Activated naive CD8-positive, alpha-beta T cell treated with anti-CD3 and anti-CD28 coated beads, Interleukin-2, amount 50 U/mL, for 24 hours (primary cell): ENCODE data around the gene GMIP.
"Not testable (repeated sequence)": the region's sequence is repeated elsewhere in the genome, so short reads cannot be mapped to it uniquely, and the experiment has no call there.

Experiments
- ATAC-seq: fragments of 150-1000 bp; cut with Tn5 transposase; one replicate; pipeline ENCODE4 v1.10.0; 2021
- DNase-seq: peaks from one replicate; pipeline ENCODE4 v3.0.0; 2021
- H3K27ac Mint-ChIP-seq: one replicate; pipeline ENCODE4 v1.8.0; 2021; ENCODE audit warnings: mild to moderate bottlenecking, mixed read lengths
- H3K27me3 Mint-ChIP-seq: one replicate; pipeline ENCODE4 v1.8.0; 2021; ENCODE audit warnings: mixed read lengths
- H3K36me3 Mint-ChIP-seq: one replicate; pipeline ENCODE4 v1.8.0; 2021; ENCODE audit warnings: low read depth, mixed read lengths
- H3K4me1 Mint-ChIP-seq: one replicate; pipeline ENCODE4 v1.8.0; 2021; ENCODE audit warnings: mixed read lengths
- H3K4me3 Mint-ChIP-seq: one replicate; pipeline ENCODE4 v1.8.0; 2021; ENCODE audit warnings: mild to moderate bottlenecking, moderate library complexity, mixed read lengths
- H3K9me3 Mint-ChIP-seq: one replicate; pipeline ENCODE4 v1.8.0; 2021; ENCODE audit warnings: mixed read lengths

Gene GMIP

DNA sequence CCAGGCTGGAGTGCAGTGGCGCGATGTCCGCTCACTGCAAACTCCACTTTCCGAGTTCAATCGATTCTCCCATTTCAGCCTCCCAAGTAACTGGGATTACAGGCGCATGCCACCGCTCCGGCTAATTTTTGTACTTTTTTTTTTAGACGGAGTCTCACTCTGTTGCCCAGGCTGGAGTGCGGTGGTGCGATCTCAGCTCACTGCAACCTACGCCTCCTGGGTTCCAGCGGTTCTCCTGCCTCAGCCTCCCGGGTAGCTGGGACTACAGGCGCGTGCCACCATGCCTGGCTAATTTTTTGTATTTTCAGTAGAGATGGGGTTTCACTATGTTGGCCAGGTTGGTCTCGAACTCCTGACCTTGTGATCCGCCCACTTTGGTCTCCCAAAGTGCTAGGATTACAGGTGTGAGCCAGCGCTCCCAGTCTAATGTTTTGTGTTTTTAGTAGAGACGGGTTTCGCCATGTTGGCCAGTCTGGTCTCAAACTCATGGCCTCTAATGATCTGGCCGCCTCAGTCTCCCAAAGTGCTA lies 22.0 kb upstream of the GMIP start:
- not testable (repeated sequence) for H3K27ac Mint-ChIP-seq, DNase-seq, H3K27me3 Mint-ChIP-seq, ATAC-seq, H3K4me3 Mint-ChIP-seq, H3K9me3 Mint-ChIP-seq
- peaks cover 42% of the 10 kb centered on the region for H3K4me1 Mint-ChIP-seq
- peaks cover 22% of the 10 kb centered on the region for H3K36me3 Mint-ChIP-seq

GRCh38 chr19:19663256-19664120 lies 20.0 kb upstream of the GMIP start, which contains the start of gene ATP13A1:
TSS of gene ATP13A1 (minus strand) at chr19:19663676. CDS start at chr19:19663666, 10 bp downstream.
- Mint-ChIP-seq H3K9me3 (no peaks in the 10 kb centered on the region), H3K4me3 (peak within 1 kb of the TSS; percentile 95), H3K27me3 (no peaks in the 10 kb centered on the region), H3K27ac (peak within 1 kb of the TSS; percentile 99), H3K36me3 (peaks cover 23% of the 10 kb centered on the region), H3K4me1 (peaks cover 35% of the 10 kb centered on the region)
- DNase-seq (peak; percentile 89), ATAC-seq (peak; percentile 80)

- Mint-ChIP-seq H3K4me1 (peaks cover 29% of the 10 kb centered on the region), H3K27ac (peak overlapping the region; percentile 94), H3K4me3 (peak overlapping the region; percentile 95), H3K9me3 (no peaks in the 10 kb centered on the region), H3K27me3 (no peaks in the 10 kb centered on the region), H3K36me3 (peaks cover 28% of the 10 kb centered on the region)
- ATAC-seq (no peak), DNase-seq (no peak)
These were observed 19.4 kb upstream of the GMIP start for GRCh38 chr19:19662871-19663255.

- no peaks in the 10 kb centered on the region for H3K9me3 Mint-ChIP-seq
- peak overlapping the region; percentile 94 for H3K27ac Mint-ChIP-seq
- H3K4me3 Mint-ChIP-seq = peak overlapping the region; percentile 95
- DNase-seq (no peak), ATAC-seq (no peak)
- peaks cover 23% of the 10 kb centered on the region for H3K4me1 Mint-ChIP-seq
- H3K36me3 Mint-ChIP-seq = peaks cover 29% of the 10 kb centered on the region
- H3K27me3 Mint-ChIP-seq = no peaks in the 10 kb centered on the region
These were observed 18.9 kb upstream of the GMIP start for GRCh38 chr19:19662344-19662743.

- DNase-seq = peak; percentile 27
These were observed 18.3 kb upstream of the GMIP start for GRCh38 chr19:19661675-19662251.

DNA sequence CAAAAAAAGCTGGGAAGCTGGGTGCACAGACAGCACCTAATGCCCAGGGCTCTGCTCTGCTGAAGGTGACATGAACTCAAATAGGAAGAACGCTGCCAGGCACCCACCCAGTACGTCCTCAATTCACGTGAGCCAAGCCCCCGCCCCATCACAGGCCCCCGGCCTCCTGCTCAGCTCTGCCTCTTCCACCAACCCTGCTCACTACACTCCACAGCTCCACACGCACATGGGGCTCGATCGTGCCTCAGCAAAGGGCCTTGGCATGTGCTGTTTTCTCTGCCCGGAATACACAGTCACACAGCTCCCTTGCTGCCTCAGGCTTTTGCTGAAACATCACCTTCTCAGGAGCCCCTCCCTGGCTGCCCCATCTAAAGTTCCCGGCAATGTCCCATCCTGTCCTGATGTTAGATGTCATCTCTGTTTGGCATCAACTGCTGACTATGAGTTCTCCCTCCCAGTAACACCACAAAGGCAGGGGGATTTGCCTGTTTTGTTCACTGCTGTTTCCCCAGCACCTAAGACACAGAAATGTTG lies 17.8 kb upstream of the GMIP start:
- H3K9me3 Mint-ChIP-seq = no peaks in the 10 kb centered on the region
- H3K27ac Mint-ChIP-seq = peak overlapping the region; percentile 94
- H3K27me3 Mint-ChIP-seq = no peaks in the 10 kb centered on the region
- ATAC-seq (no peak), DNase-seq (no peak)
- peak overlapping the region; percentile 95 for H3K4me3 Mint-ChIP-seq
- H3K4me1 Mint-ChIP-seq = peaks cover 18% of the 10 kb centered on the region
- peaks cover 32% of the 10 kb centered on the region for H3K36me3 Mint-ChIP-seq

More at GRCh38 chr19:19661675-19662251, 18.3 kb upstream of the GMIP start:
- Mint-ChIP-seq H3K4me3 (peak overlapping the region; percentile 95), H3K4me1 (peaks cover 21% of the 10 kb centered on the region), H3K27ac (peak overlapping the region; percentile 94), H3K9me3 (no peaks in the 10 kb centered on the region), H3K36me3 (peaks cover 30% of the 10 kb centered on the region), H3K27me3 (no peaks in the 10 kb centered on the region)
- peak; percentile 20 for ATAC-seq

GRCh38 chr19:19659646-19660245 lies 16.3 kb upstream of the GMIP start:
- Mint-ChIP-seq H3K9me3 (no peaks in the 10 kb centered on the region), H3K36me3 (peaks cover 38% of the 10 kb centered on the region), H3K4me3 (no peak overlapping the region), H3K4me1 (peaks cover 18% of the 10 kb centered on the region), H3K27ac (no peak overlapping the region), H3K27me3 (no peaks in the 10 kb centered on the region)
- DNase-seq = no peak
- no peak for ATAC-seq

GRCh38 chr19:19657397-19657783 lies 13.9 kb upstream of the GMIP start:
- ATAC-seq = no peak
- Mint-ChIP-seq H3K9me3 (no peaks in the 10 kb centered on the region), H3K27ac (no peak overlapping the region), H3K27me3 (no peaks in the 10 kb centered on the region), H3K36me3 (peaks cover 46% of the 10 kb centered on the region), H3K4me3 (no peak overlapping the region), H3K4me1 (peaks cover 13% of the 10 kb centered on the region)
- no peak for DNase-seq

- no peaks in the 10 kb centered on the region for H3K27me3 Mint-ChIP-seq
- H3K27ac Mint-ChIP-seq = no peak overlapping the region
- H3K9me3 Mint-ChIP-seq = no peaks in the 10 kb centered on the region
- no peak for ATAC-seq
- H3K36me3 Mint-ChIP-seq = peaks cover 43% of the 10 kb centered on the region
- no peak for DNase-seq
- no peak overlapping the region for H3K4me3 Mint-ChIP-seq
- peaks cover 6% of the 10 kb centered on the region for H3K4me1 Mint-ChIP-seq
These were observed 13.3 kb upstream of the GMIP start for GRCh38 chr19:19656451-19657396.

DNA sequence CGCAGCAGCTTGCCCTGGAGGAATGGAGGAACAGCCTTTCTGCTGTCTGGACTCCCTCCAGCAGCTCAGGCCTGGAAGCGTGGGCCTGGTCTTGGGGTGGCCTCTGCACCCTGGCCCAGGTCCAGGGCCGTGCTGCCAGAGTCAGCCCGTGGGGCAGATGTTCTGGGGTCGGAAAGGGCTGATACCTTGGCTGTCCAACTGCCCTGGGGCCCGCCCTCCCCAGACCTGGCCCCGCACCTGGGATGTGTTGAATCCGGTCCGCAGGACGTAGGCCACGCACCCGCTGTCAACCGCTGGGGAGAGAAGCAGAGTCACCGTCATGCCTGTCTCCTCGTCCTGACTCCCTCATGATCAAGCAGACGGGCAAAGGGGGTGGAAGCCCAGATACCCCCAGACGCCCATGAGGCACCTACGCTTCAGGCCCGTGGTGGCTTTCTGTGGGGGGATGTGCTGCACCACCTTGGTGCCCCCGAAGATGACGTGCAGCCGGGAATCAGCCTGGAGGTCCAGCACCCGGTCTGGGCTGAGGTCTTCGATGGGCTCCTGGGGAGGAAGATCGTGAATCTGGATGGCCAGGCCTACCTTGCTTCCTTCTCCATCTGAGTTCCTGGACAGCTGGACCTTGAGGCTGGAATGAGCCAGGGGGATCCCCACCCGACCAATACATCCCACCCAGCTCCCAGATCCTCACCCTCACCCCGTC lies 12.3 kb upstream of the GMIP start:
- H3K4me1 Mint-ChIP-seq = no peaks in the 10 kb centered on the region
- H3K27ac Mint-ChIP-seq = no peak overlapping the region
- peaks cover 44% of the 10 kb centered on the region for H3K36me3 Mint-ChIP-seq
- H3K27me3 Mint-ChIP-seq = no peaks in the 10 kb centered on the region
- H3K9me3 Mint-ChIP-seq = no peaks in the 10 kb centered on the region
- ATAC-seq = no peak
- DNase-seq = no peak
- H3K4me3 Mint-ChIP-seq = no peak overlapping the region

DNA sequence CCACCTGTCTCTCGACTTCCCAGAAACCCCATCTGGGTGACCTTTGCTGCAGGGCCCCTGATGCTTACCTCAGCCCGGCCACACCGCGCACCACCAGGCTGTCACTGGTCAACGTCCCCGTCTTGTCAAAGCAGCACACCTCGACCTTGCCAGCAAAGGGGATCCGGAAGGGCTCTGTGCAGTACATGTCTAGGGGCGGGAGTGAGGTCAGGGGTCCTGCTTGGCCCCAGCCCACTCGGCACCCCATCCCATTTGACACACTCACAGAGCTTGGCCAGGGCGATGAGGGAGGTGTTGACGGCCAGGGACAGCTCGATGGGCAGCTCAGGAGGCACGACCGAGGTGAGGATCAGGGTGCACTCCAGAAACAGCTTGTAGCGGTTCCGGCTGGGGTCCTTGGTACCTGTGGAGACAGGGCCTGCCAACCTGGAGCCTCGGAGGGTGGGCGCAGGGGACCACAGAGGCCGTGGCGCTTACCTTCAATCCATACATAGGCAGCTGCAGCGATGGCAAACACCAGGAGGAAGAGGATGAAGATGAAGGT lies 11.7 kb upstream of the GMIP start:
- peaks cover 48% of the 10 kb centered on the region for H3K36me3 Mint-ChIP-seq
- H3K4me1 Mint-ChIP-seq = no peaks in the 10 kb centered on the region
- H3K4me3 Mint-ChIP-seq = no peak overlapping the region
- H3K27ac Mint-ChIP-seq = no peak overlapping the region
- H3K9me3 Mint-ChIP-seq = no peaks in the 10 kb centered on the region
- DNase-seq (no peak), ATAC-seq (no peak)
- H3K27me3 Mint-ChIP-seq = no peaks in the 10 kb centered on the region

GRCh38 chr19:19654441-19654840 lies 11.0 kb upstream of the GMIP start:
- H3K36me3 Mint-ChIP-seq = peaks cover 47% of the 10 kb centered on the region
- no peak overlapping the region for H3K27ac Mint-ChIP-seq
- no peaks in the 10 kb centered on the region for H3K4me1 Mint-ChIP-seq
- H3K27me3 Mint-ChIP-seq = no peaks in the 10 kb centered on the region
- H3K4me3 Mint-ChIP-seq = no peak overlapping the region
- H3K9me3 Mint-ChIP-seq = no peaks in the 10 kb centered on the region
- ATAC-seq (no peak), DNase-seq (no peak)

DNA sequence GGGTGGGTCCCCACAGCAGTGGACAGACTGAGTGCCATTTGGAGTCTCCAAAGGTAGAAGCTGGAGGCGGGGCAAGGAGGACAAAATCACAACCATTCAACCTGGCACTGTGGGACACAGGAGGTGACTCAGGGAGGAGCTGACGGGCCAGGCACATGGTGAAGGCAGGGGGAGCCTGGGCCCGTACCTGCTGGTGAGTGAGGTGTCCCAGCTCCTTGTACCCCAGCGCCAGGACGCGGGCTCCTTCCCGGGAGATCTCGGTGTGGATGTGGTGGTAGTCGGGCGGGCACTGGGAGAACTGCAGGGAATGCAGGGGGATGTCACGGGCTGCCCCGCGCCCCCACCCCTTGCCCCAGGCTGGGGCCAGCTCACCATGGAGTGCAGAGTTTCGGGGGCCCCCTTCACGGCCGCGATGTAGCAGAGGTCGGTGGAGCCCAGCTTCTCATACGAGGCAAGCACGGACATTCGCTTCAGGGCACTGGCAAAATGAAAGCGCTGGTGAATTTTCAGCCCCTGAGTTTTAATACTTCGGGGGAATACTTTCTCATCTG lies 10.2 kb upstream of the GMIP start:
- DNase-seq = no peak
- Mint-ChIP-seq H3K27ac (no peak overlapping the region), H3K27me3 (no peaks in the 10 kb centered on the region), H3K36me3 (peaks cover 46% of the 10 kb centered on the region), H3K4me1 (no peaks in the 10 kb centered on the region), H3K4me3 (no peak overlapping the region), H3K9me3 (no peaks in the 10 kb centered on the region)
- ATAC-seq = no peak
